IPS-11a (cell line): ENCODE results near the gene DYSF.

Experiments used
- H3K4me3 ChIP-seq: one replicate; pipeline ENCODE4 v1.5.1; 2013; ENCODE audit warnings: low read depth, low read length, control low read depth

Gene DYSF

DNA sequence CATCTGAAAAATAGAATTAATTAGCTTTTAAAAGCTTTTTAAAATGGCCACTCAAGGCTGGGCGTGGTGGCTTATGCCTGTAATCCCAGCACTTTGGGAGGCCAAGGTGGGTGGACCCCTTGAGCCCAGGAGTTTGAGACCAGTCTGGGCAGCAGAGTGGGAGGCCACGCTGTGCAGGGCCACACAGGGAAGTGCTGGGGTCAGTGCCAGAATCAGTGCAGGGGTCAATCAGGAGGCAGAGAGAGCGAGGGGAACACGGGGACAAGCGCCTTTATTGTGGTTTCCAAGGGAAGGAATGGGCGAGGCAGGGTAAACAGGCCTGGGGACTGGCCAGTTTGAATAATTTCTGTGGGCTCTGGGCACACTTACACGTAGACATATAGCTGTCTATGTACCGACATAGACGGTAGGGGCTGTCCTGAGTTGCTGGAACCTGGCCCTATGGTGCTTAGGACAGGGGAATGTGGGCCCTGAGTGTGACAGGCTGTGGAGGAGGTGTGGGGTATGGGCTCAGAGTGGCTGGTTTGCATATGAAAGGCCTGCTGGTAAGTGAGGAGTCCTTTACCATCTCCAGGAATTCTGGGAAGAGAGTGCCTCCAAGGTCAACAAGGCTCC, 42.9 kb downstream of the DYSF start:
- no peak overlapping the region for H3K4me3 ChIP-seq

DNA sequence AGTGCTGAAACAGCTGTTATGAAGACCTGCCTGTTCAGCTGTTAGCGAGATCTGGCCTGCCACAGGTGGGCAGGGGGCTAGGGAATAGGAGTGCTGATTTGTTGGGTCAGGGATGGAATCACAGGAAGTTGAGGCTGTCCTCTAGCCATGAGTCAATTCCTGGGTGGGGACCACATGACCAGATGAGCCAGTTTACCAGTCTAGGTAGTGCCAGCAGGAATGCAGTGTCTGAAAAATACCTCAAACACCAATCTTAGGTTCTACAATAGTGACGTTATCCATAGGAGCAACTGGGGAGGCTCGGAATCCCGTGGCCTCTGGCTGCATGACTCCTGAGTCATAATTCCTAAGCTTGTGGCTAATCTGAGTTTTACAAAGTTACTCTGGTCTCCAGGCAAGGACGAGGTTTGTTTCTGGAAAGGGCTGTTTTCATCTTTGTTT, 44.9 kb downstream of the DYSF start:
- no peak overlapping the region for H3K4me3 ChIP-seq

DNA sequence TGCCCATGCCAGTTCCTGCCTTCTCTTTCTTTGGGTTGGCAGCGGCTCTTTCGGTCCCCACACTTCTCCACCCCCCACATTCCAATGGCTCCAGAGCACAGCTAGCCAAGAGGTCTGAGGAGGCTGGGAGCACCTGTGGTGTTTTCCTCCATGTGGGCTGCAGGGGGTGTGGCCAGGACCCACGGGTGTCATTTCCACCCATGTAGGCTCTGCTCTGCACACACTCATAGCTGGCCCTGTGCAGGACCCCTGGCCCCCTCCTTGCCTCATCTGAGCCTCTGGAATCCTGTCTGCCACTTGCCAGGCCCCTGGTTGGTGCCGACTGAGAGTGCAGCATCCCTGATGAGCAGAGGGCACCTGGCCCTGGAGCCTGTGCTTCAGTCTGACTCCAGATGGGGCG, 46.3 kb downstream of the DYSF start:
- no peak overlapping the region for H3K4me3 ChIP-seq

DNA sequence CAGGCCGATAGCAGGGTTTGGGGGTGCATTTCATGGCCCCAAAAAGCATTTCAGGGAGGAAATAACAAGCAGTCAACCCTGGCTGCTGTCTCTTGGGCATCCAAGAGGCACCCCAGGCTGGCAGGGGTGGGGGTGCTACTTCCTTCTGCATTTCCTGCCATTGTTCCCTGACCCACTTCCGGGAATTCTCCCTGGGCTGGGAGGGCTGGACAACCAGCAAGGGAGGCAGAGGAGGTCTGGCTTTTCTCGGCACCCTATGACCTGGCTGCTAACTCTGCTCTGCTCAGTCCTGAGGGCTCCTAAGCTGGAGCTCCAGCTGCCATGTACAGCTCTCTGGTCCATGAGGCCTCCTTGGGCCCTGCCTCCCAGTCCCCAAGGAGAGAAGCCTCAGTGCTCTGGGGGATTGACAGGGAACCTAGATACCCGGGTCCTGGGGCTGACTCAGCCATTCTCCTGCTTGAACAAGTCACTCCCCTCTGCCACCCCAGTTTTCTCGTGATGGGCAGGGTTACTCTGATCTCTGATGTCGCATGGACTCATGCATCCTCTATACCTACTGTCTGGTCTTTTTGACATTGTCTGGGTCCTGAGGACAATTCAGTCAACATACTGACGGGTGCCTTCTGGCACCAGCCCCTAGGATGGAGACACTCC, 47.2 kb downstream of the DYSF start:
- no peak overlapping the region for H3K4me3 ChIP-seq

DNA sequence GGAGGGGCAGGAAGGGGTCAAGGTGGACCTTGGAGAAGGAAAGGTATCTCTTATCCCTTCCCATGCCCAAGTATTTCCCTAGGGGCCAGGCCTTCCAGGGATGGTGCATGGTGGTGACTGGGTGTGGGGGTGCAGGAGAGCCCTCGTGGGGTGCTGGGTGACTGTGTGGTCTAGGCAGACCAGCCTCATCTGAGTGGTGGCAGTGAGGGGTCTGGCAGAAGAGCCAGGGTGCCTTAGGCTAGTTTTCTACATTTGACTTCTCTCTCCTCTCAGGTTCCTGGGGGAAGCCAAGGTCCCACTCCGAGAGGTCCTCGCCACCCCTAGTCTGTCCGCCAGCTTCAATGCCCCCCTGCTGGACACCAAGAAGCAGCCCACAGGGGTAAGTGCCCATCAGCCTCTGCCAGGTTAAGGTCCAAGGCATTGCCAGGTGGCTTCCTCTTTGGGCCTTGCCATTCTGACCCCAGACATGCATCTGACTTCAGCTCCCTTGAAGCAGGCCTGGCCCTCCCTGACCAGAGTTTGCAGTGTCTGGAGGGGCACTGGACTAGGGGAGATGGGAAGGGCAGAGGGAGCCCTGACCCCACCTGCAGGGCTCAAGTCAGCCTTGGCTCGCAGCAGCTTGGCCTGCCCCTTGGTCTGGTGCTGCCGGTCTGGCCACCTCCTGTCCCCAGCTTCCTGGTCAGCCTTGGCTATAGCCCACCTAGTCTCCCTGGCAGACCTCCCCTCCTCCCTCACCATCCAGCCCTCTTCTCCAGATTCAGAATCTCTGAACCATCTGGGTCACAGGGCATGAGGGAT, 49.8 kb downstream of the DYSF start:
- no peak overlapping the region for H3K4me3 ChIP-seq

DNA sequence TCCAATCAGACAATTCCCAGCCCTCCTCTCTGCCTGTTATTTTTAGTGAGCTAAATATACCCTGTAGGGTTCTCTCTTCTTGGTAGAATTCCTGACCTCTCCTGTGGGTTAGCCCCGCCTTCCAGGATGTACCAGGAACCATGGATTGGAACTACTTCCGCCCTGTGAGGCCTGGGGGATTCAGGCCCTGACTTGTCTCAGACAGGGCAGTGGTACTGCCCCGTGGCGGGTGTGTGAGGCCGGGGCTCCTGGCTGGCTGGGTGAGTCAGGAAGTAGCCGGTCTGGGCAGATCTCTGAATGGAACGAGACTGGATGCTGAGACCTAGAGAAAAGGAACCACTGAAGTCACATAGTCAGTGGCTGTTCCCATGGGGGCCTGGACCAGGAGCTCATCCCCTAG, 50.5 kb downstream of the DYSF start:
- H3K4me3 ChIP-seq = no peak overlapping the region

DNA sequence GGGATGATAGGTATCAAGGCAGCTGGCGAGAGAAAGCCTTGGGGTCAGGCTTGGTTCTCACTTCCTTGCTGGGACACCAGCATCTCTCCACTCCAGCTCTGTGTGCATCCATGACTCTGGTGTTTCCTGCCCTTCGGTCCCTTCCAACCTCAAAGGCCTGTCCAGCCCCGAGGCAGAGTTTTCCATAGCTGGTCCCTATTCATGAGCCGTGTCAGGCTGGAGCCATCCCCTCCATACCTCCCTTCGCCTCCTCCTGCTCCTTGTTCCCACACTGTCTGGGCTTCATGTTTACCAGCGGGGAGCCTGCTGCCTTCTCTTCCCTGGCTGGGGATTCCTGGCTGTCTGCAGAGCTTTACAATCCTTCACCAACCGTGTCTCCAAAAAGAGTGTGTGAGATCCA, 51.2 kb downstream of the DYSF start:
- H3K4me3 ChIP-seq = no peak overlapping the region

DNA sequence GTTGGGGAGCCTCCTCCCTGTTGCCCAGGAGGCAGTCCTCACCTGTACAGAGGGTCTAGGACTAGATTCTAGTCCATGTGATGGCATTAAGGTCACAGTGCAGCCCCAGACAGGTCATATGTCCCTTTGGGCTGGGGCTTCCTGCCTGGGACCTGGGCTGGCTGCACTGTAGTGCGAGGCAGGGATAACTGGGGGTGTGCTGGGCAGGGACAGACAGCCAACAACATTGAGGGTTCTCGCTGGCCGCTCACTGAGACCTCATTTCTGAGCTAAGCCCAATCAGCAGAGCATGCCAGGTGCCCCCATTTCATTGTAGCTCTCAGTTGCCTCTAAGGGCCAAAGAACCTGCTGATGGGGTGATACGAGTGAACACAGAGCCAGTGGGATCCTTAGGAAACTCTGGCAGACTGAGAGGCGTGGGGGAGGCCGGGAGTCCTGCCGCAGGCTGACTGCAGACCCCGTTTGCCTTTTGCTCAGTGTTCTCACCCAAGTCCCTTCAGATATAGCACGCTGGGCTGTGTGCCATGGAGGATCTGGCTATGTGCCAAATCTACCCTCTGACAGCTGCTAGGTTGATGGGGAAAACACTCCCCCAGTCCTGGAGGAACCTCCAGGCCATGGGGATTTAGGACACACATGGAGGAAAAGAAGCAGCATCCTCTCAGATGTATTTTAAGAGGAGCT, 51.9 kb downstream of the DYSF start:
- H3K4me3 ChIP-seq = no peak overlapping the region

DNA sequence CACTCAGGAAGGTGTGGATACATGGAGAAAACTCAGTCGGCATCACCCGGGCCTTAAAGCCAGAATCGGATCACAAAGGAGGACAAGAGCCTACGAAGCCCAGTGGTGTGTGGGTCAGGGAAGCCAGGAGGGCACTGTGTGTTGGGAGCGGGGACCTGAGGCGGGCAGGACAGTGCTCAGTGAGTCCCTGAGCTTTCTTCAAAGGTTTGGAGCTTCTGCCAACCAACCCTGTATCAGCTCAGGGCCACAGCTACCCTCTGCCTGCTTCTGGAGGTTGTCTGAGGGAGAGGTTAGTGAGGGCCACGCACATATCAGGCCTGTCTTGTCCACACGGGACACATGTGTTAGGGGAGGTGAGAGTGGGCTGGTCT, 52.4 kb downstream of the DYSF start:
- no peak overlapping the region for H3K4me3 ChIP-seq

DNA sequence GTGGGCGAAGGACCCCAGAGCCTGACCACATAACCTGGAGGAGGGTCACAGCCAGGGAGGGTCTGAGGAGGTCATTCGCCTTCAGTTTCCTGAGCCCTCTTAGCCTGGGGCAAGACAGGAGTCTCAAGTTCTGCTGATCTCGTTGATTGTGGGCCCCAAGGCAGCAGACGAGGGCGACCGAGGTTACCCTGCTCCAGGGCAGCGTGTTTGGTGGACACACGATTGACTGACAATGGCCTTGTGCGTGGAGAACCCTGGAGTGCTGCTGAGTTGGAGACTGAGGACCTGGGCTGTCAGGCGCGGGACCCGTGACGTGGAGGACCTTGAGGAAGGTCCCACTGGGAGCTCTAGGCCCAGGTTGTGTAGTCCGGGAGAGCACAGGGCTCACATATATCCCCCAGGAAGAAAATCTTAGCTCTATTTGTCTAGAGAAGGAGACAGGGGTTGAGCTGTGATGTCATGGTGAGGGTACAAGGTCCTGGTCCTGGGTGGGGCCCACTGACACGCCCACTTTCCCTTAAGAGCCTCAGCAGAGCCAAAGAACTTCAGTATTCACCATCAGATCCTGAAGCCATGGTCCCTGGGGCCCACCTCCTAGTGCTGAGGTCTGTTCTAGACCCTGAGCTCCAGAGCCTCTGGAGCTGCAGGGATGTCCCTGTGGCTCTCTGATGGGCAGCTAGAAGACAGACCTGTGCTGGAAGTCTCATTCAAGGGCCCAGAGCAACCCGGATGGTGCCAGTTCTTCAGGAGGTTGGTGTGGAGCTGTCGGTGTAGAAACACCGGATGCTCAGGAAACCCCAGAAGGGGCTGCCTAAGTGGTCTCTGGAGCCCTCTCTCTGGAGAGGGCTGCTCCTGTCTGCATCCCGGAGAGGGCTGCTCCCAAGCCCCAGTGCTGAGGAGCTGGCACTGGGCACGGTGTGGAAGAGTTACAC, 53.1 kb downstream of the DYSF start:
- no peak overlapping the region for H3K4me3 ChIP-seq

DNA sequence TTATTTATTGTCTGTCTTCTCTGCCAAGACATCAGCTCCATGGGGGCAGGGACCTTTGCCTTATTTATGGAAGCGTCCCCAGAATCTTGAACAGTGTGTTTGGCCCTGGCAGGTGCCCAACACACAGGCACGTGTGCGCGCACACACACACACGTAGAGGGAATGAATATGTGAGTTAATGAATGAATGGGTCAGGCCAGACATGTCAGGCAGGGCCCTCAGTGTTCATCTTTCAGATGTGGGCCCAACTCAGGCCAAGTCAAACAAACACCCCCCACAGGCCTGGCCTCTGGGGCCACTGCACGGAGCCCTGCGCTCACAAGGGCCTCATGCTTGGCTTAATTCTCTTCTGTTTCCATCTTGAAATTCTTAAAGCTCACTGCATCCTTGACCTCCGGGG, 54.1 kb downstream of the DYSF start:
- no peak overlapping the region for H3K4me3 ChIP-seq

DNA sequence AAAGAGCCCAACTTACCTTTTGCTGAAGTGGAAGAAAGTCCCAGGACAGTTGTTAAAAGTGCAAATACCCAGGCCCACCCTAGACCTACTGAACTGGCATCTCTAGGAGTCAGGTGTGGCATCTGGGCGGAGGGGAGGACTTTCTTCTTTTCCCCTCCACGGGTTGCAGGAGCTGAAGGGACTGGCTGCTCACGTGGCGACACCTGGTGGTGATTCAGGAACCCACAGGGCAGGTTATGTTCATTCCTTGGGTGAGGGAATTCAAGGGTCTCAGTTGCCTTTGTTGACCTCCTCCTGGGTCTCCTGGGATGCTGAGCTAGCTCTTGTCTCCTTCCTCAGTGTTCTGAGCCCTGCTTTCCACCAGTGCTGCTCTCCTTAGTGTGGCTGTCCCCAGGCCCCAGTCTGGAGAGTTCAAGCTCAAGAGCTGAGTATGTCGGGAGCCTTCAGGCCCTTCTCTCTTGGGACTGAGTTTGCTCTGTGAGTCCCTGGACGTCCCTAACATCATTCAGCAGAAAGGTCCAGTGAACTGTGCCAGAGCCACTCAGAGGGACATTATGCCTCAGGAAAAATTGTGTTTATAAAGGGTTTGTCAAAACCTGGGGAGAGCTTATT, 56.9 kb downstream of the DYSF start:
- H3K4me3 ChIP-seq = no peak overlapping the region

DNA sequence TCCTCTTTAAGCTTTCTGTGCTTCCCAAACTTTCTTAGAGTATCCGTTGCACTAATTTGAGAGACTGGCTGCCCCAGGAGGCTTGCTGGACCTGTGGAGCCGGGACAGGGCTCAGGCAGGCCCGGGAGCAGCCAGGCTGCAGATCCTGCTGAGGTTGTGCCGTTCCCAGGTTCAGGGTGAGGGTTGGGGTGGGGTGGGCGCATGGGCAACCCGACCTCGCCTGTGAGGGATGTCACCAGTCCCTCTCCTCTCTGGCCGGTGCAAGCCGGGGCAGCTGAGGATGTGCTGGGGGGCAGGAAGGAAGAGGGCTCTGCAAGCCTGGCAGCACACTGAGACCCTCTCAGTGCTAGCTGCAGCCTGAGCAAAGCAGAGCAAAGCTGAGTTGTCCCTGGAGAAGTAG, 57.6 kb downstream of the DYSF start:
- H3K4me3 ChIP-seq = no peak overlapping the region

DNA sequence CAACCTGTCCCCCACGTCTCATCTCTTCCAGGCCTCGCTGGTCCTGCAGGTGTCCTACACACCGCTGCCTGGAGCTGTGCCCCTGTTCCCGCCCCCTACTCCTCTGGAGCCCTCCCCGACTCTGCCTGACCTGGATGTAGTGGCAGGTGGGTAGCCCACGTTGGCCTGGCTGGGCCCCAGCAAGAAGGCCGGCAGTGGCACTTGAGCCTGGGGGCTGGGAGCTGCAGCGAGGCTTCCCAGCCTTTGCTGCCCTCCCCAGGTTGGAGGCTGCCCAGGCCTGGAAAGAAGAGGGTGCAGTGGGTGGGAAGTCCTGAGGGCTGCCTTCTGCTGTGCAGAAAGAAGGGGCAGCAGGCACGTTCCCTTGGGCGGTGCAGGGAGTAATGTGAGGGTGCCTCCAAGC, 58.4 kb downstream of the DYSF start:
- no peak overlapping the region for H3K4me3 ChIP-seq

DNA sequence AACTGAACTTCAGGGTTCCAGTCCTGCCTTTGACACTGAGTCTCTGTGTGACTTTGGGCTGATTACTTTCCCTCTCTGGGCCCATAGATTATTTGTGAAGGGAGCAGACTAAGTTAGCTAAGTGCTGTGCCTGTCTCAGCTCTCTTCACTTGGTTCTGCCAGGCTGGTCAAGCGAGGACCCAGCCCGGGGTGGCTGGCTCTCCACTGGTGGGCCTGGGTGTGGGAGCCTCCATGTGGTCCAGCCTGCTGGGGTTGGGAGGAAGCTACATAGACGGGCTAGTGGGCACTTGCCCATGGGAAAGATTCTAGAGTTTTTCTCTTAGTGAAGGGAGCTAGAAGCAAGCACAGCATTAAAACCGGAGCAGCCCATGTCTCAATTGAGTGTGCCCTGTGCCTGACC, 59.0 kb downstream of the DYSF start:
- no peak overlapping the region for H3K4me3 ChIP-seq

DNA sequence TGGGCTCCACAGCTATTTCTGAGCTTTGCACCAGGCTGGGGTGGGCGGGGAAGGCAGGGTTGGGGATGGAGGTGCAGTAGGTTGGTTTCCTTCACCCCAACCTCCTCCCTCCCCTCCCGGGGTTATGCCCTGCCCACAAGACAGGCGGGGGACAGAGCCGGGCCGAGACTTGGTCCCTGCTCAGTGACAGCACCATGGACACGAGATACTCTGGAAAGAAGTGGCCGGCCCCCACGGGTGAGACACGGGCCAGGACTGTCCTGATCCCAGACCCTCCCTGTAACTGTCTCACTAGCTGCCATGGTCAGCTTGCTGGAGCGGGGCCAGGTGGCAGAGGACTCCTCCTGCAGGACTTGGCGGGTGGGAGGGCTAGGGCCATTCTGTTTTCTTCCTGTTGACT, 59.7 kb downstream of the DYSF start:
- no peak overlapping the region for H3K4me3 ChIP-seq

DNA sequence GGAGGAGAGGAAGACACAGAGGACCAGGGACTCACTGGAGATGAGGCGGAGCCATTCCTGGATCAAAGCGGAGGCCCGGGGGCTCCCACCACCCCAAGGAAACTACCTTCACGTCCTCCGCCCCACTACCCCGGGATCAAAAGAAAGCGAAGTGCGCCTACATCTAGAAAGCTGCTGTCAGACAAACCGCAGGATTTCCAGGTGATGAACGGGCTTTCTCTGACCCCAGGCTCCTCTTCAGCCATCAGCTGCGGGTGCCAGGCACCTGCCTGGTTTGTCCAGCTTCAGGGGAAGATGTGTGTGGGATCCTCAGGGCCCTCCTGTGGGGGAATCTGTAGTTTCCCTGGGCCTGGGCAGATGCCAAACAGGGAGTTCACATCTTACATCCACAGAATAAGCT, 60.4 kb downstream of the DYSF start:
- H3K4me3 ChIP-seq = no peak overlapping the region

DNA sequence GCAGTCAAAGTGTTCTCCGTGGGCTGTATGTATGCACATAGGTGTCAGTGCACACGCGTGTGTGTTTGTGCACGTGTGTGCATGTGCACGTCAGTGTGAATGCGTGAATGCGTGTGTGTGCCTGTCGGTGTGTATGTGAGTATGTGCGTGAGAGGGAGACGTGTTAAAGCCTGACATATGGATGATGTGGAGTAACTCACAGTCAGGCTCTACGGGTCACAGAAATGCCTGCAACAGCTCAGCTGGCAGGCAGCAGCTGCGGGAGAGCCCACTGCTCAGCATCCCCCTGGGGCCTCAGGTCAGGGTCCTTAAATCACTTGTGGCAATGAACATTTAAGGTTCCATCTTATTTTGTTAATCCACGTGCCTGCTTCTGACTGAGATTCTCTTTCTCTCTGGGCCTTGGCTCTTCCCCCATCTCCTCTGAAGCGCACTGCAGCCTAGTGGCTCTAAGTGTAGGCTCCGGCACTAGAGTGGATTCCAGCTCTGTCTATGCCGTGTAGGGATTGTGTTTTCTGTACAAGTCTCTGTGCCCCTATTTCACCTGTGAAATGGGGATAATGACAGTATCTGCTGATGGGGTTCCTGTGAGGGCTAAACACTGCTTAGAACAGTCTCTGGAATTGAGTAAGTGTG, 63.0 kb downstream of the DYSF start:
- no peak overlapping the region for H3K4me3 ChIP-seq

DNA sequence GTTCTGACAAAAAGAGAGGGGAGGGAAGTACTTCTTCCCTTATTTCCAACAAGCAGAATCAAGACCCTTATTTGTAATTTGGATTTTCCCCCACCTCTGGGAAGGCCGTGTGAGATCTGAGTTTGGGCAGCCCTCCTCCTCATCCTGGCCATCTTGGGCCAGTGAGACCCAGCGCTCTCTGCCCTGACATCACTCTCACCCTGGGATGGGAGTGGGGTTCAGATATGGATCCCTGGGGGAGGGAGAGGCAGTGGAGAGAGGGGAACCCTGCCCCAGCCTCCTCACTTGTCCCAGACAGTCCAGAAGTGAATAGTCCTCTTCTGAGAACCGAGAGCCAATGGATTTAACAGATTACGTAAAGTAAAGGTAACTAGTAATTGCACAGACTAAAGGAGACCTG, 64.5 kb downstream of the DYSF start:
- no peak overlapping the region for H3K4me3 ChIP-seq

DNA sequence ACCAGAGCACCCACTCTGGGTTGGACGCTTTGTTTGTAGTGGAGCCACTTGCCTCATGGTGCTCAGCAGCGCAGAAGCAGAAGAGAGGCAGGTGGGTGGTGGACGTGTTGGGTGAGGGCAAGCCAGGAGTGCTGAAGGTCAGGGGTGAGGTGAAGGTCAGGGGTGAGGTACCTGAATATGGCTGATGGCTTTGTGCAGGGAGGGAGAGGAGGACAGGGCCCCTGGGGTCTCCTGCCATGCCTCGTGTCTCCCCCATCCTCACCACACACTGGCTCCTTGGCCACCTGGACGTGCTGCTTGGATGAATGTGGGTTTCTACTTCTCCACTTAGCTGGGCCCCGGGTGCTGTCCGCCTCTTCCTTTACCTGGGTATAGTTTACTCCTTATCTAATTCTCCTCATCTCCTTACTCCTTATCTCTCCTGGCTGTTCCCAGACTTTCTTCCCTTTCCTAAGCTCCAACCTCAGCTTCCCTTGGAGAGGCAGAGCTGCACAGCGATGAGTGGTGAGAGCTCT, 68.1 kb downstream of the DYSF start:
- no peak overlapping the region for H3K4me3 ChIP-seq
